Body of pancreas (tissue), 4 donors: ENCODE results near the gene HIC1.

Experiments
- CTCF ChIP-seq, 7 experiments: fragments of 450-650 bp in 4 of 7; fragments of 200-600 bp in 3 of 7; sonication (generic) in 3 of 7; IDR thresholded peaks; one replicate each; pipeline ENCODE4 v1.5.1; 2016 to 2019; ENCODE audit warnings: antibody characterized with exemption in 7 of 7
- POLR2A ChIP-seq, 3 donors: fragments of 450-650 bp; IDR thresholded peaks; one replicate each; pipeline ENCODE4 v1.6.1; 2016; ENCODE audit warnings: antibody characterized with exemption in 3 of 3, mild to moderate bottlenecking in 2 of 3

DNA sequence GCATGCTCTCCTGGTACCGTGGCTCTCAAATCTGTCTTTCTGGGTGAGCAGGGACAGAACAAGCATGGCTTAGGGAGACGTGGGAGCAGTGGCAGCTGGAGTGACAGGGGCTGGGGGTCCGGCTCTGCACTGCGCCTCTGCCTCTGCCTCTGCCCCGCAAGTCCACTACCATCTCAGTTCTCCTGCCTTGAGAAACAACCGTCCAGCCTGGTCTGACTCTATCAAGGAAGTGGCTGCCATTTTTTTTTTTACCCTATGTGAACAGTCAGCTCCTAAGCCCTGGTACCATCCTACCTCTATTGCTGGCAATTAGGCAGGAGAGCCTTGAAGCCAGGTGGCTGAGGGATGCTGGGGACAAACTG is 16.1 kb downstream of the HIC1 start:
- TF ChIP-seq POLR2A (IDR thresholded peaks at IDR 0.05) = no peak
- no peak for TF ChIP-seq CTCF (IDR thresholded peaks at IDR 0.05)
